Ecto neural progenitor cell (in vitro differentiated cells): ENCODE measurements around the gene PARVB.
A peak's percentile ranks its signal among the peaks of the same experiment; 100 is the strongest.

Source experiments
- DNase-seq: peaks from one replicate; pipeline ENCODE4 v3.0.0-alpha.2; 2018; ENCODE audit warnings: low spot score

The PARVB gene

GRCh38 chr22:44185237-44186120 is 161.4 kb downstream of the PARVB start:
- DNase-seq, result no peak

- DNase-seq, result no peak
These were observed 162.0 kb downstream of the PARVB start for GRCh38 chr22:44186121-44186510.

- no peak for DNase-seq
These were observed 162.6 kb downstream of the PARVB start for GRCh38 chr22:44186737-44187136.

GRCh38 chr22:44187652-44188230 is 163.6 kb downstream of the PARVB start:
- no peak for DNase-seq

DNA sequence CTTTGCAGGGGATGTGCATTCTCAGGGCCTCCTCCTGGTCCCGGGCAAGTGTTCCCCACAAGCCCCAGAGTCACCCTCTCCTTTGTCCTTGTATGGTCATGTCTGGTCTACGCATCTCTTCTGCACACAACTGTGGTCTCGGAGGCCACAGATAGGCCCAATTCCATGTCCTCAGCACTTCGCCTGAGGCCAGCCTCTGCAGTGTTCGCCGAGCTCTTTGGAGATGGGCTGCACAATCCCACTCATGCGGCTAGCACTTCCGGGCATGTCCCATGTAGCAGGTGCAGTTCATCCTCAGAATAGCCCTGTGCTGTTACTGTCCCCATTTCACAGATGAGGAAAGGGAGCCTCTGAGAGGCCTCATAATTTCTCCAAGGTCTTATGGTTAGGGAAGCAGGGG is 164.2 kb downstream of the PARVB start:
- DNase-seq, result no peak

- no peak for DNase-seq
These were observed 165.0 kb downstream of the PARVB start for GRCh38 chr22:44188986-44189630.

DNA sequence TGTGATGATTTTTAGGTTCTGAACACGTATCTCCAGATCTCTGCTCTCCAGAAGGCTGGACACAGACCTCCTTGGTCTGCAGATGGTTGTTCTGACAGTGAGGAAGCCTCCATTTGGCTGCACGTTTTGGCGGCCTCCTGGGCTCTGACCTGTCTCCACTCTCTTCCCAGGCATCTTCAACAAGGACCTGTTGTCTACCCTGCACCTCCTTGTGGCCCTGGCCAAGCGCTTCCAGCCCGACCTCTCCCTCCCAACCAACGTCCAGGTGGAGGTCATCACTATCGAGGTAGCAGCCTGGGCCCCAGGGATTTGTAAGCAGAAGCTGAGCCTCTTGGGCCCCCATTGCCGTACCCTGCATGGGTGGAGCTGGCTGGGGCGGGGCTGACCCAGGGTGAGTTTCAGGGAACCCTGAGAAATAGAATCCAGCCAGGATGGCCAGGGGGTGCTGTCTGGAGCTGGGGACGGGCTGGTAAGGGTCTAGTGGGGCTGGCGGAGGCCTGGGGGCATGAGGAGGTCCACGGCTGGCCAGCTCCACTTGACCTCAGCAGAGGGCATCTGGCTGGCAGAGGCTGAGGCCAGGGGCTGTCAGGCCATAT is 166.4 kb downstream of the PARVB start:
- DNase-seq, result no peak

GRCh38 chr22:44191036-44191454 is 166.9 kb downstream of the PARVB start:
- DNase-seq, result no peak

- DNase-seq, result peak; percentile 72
These were observed 168.2 kb downstream of the PARVB start for GRCh38 chr22:44192098-44192815.

DNA sequence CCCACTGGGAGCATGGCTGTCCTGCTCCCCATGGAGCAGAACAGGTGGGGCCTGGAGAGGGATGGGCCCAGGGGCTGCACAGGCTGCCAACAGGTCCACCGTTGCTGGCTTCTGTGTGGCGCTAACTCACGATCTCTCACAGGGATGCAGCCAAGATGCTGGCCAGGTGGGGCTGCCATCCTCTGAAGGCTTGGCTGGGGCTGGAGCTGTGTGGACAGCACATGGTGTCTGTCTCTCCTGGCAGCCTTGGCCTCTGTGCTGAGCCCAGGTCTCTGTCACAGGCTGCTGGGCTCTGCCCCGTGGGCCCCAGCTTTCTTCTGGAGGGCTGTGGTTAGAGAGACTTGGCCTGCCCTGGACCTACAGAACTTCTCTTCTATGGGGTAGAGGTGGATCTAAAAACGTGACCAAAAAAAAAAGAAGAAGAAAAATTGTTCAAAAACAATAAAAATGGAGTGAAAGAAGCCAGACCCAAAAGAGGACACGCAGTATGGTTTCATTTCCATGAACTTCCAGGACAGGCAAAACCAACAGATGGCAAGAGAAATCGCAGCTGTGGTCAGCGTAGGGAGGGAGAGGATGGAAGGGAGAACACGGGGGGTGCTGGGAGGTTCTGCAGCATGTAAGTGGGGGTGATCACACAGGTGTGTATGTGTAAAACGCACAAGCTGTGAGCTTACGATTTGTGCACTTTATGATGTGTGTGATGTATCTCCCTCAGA is 168.9 kb downstream of the PARVB start:
- DNase-seq, result no peak

- no peak for DNase-seq
These were observed 169.4 kb downstream of the PARVB start for GRCh38 chr22:44193535-44193891.

DNA sequence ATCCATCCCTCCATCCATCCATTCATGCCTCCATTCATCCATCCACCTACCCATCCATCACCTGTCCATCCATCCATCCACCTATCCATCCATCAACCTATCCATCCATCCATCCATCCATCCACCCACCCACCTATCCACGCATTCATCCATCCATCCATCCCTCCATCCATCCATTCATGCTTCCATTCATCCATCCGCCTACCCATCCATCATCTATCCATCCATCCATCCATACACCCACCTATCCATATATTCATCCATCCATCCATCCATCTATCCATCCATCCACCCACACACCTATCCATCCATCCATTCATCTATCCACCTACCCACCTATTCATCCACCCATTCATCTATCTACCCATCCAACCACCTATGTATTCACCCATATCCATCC is 170.5 kb downstream of the PARVB start:
- no peak for DNase-seq

DNA sequence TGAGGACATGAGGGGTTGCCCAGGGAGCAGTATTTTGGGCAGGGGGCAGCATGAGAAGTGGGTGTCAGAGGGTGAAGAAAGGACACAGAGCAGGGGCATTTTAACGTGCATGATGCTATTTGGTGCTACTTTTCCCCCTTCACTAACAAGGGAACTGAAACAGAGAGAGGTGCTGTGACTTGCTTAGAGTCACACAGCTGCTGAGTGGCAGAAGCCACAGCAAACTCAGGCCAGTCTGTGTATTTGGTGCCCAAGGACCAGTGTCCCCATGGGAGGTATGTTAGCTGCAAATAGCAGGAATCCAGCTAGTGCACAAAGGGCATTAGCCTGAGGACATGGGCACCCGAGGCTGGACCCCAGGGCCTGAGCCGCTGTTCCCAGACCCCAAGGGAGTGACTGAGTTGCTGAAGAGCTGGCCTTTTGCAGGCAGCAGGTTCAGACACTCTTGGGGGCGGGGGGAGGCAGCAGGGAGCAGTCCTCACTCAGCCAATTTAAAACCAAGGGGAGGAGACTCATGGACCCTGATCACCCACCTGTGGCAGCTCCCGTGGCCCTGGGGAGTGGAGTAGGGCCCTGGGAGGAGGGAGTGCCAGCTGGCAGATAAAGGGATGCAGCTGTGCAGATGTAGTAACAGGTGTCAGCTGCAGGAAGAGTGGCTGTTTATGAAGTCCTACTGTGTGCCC is 171.2 kb downstream of the PARVB start:
- DNase-seq, result no peak

DNA sequence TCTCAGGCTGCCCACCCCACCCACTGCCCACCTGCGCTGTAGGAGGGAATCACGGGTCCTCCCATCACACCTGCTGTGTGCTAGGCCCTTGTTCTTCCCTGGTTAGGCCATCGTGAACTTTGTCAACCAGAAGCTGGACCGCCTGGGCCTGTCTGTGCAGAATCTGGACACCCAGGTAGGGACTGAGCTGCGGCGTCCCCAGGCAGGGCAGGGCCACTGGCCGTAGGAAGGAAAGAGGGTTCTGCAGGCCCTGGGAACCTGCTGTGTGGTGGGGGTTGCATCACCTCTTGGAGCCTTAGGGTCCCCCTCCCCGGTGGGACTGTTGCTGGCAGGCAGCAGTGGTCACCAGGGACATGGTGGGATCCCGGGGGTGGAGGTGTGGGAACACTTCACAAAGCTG is 172.1 kb downstream of the PARVB start:
- DNase-seq, result no peak

DNA sequence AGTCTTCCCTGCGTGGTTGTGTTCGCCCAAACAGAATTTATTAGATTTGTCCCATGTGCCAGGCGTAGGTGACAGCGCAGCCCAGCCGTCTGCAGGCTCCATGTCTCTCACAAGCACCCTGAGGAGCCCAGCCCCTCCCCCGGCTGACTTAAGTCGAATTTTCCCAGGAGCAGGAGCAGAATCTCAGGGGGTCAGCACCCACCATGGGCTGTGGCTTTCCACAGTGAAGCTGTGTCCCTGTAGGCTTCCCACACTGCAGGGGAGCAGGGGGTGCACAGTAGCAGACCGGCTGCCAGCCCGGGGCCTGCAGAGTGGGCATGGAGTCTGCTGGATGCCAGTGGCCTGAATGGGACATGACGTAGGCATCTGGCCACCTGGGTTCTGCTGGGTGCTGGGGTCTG is 172.6 kb downstream of the PARVB start:
- DNase-seq, result no peak

GRCh38 chr22:44197271-44197670 is 173.2 kb downstream of the PARVB start:
- DNase-seq, result no peak

- no peak for DNase-seq
These were observed 175.1 kb downstream of the PARVB start for GRCh38 chr22:44199164-44199563.

DNA sequence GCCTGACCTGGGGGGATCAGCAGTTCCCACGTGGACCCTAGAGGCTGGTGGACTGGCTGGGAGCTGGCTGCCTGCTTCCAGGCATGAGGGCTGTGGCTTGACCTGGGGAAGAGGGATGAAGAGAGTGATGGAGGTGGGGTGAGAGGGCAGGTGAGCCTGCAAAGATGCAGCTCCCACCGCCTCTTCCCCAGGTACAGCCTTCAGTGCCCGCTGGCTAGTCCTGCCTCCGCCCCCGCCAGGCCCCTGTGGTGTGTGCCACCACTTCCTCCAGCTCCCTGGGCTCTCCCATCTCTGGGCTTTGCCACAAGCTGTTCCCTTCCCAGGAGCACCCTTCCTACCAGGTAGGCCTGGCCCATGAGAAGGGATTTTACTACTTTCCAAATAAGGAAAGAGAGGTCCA is 175.8 kb downstream of the PARVB start:
- DNase-seq, result no peak

DNA sequence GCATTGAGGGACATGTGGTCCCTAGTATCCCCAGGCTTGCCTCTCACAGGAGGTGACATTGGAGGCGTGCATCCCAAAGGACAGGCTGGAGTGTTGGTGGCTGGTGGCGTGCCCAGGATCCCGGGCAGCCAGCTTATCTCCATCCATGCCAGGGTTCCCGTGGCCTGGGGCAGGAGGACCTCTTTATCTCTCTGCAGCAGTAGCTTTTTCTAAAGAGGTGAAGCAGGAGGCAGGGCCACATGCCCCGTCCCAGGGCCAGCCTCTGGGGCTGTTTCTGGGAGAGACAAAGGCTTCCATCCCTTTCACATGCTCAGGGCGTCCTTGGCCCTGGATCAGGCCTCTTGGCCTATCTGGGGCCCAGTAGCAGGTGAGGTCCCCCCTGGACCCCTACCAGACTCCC is 176.3 kb downstream of the PARVB start:
- no peak for DNase-seq

DNA sequence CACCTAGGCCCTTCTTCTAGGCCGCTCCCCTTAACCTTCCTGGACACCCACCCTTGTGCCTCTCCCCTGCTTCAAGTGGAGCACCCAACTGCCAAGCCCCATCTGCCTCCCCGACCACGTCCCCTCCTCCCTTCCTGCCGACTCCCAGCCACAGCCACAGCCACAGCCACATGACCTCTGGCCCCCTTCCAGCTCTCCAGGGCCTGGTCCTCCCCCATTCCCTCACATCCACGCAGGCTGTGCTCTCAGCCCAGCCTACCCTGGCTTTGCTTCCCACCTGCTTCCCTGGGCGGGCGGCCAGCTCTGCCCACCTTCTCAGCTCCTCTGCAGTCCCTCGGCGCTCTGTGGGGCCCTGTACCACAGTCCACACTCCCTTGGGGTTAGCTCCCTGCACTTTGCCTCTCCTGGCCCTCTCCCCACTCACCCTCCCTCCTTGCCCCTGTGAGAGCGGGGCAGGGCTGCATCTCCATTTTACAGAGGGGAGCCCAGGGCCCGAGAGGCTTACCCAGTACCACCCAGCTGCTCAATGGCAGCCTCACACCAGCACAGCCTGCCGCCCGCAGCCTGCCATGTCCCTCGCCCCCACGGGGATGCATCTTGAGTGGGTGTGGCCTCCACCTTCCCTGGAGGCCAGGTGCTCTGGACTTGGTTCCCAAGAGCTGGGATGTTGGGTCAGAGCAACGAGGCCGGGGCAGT is 176.9 kb downstream of the PARVB start:
- no peak for DNase-seq
